Naive B cell (primary cell): ENCODE data around the gene ZNF383. TPM values are rescaled to one million over a fixed set of nuclear protein-coding genes. Genes with fewer than 3 reads are reported as not detected.
A peak's percentile ranks its signal among the peaks of the same experiment; 100 is the strongest.
"Not testable (repeated sequence)": the region's sequence is repeated elsewhere in the genome, so short reads cannot be mapped to it uniquely, and the experiment has no call there.

Experiments
- ATAC-seq, 2 donors: fragments of 150-1000 bp; cut with Tn5 transposase; 2 replicates each; pipeline ENCODE4 v1.10.0; 2021; ENCODE audit warnings: low read depth in 2 of 2, mild to moderate bottlenecking in 2 of 2, moderate library complexity in 2 of 2
- DNase-seq: peaks from one replicate; pipeline ENCODE4 v3.0.0; 2022
- H3K27ac Mint-ChIP-seq, 6 donors: one replicate each; pipeline ENCODE4 v1.8.0; 2020 to 2022; ENCODE audit warnings: mild to moderate bottlenecking in 6 of 6, mixed read lengths in 6 of 6, moderate library complexity in 5 of 6, inconsistent platforms in 2 of 6
- H3K27me3 Mint-ChIP-seq, 3 donors: one replicate each; pipeline ENCODE4 v1.8.0; 2021 to 2022; ENCODE audit warnings: mixed read lengths in 3 of 3, mild to moderate bottlenecking in 1 of 3
- H3K36me3 Mint-ChIP-seq, 2 donors: one replicate each; pipeline ENCODE4 v1.8.0; 2020 to 2022; ENCODE audit warnings: mixed read lengths in 2 of 2, inconsistent platforms in 1 of 2, mild to moderate bottlenecking in 1 of 2
- H3K4me1 Mint-ChIP-seq, 3 donors: one replicate each; pipeline ENCODE4 v1.8.0; 2020 to 2022; ENCODE audit warnings: mixed read lengths in 3 of 3, inconsistent platforms in 1 of 3, mild to moderate bottlenecking in 1 of 3, moderate library complexity in 1 of 3
- H3K4me3 Mint-ChIP-seq, 8 donors: one replicate each; pipeline ENCODE4 v1.8.0; 2020 to 2022; ENCODE audit warnings: mild to moderate bottlenecking in 8 of 8, mixed read lengths in 8 of 8, moderate library complexity in 8 of 8, inconsistent platforms in 2 of 8
- H3K9me3 Mint-ChIP-seq, 7 donors: one replicate each; pipeline ENCODE4 v1.8.0; 2020 to 2022; ENCODE audit warnings: mixed read lengths in 7 of 7, mild to moderate bottlenecking in 5 of 7, inconsistent platforms in 2 of 7, moderate library complexity in 1 of 7
- polyA plus RNA-seq, 6 donors: library from polyadenylated mRNA; unstranded; fragments of 300-500 nt; fragmentation: Illumina TruSeq; gene quantifications; one replicate each; pipeline ENCODE4 v1.2.3, GENCODE V29; 2021; ENCODE audit warnings: low read depth in 6 of 6

ZNF383 gene
- polyA plus RNA-seq, result 10 to 100 TPM in 5 of 6 donors, 1 to 10 TPM in 1; 8.6 to 18.5 (median 13.9) TPM

DNA sequence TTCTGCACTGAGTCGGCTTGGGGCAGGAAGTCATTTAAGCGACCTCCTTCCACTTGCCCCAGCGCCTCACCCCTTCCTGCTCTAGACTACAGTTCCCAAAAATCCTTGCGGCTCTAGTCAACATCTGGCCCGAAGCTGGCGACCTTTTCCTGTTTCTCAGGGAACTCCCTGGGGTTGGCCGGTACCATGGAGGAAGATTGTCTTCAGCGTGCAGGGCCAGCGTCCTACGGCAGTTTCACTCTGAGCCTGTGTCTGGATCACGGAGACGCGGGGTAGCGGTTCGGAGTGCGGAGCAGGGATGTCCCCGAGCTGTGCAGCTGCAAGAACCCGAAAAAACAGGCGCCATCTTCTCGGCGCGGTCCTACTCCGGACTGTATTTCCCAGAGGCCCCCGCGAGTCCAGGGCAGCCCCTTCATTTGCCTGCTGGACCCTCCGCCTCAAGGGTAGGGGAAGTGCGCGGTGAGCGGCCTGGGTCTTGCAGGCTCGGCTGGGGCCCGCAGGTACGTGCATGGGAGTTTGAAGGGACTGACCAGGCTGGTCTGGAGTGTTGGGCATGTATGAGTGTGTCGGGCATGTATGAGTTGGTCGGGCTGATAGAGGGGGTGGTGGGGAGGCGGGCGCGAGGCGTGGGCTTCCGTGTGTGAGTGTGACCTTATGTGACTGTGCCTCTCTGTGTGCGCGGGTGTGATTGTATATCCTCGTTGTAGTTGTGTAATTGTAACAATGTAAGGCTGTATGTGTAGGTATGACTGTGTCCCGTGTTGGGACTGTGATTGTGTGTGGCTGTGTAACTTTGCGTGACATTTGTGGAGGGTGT, at the start of gene ZNF383:
TSS of gene ZNF383 (plus strand) at position 440 of the 817 bp plus-strand sequence. CDS start 12,240 bp downstream, outside the sequence.
- peak within 1 kb of the TSS; percentile 96 to 99 (median 98) for H3K27ac Mint-ChIP-seq
- H3K36me3 Mint-ChIP-seq, result peaks cover 9 to 13% of the 10 kb centered on the region in 2 donors
- no peaks in the 10 kb centered on the region for H3K27me3 Mint-ChIP-seq
- H3K4me1 Mint-ChIP-seq, result peaks cover 24 to 44% (median 43%) of the 10 kb centered on the region in 3 donors
- ATAC-seq, result peak; percentile 89
- peaks cover 0 to 4% (median 0%) of the 10 kb centered on the region in 7 donors for H3K9me3 Mint-ChIP-seq
- DNase-seq, result peak; percentile 90
- peak within 1 kb of the TSS; percentile 95 to 100 (median 98) for H3K4me3 Mint-ChIP-seq

DNA sequence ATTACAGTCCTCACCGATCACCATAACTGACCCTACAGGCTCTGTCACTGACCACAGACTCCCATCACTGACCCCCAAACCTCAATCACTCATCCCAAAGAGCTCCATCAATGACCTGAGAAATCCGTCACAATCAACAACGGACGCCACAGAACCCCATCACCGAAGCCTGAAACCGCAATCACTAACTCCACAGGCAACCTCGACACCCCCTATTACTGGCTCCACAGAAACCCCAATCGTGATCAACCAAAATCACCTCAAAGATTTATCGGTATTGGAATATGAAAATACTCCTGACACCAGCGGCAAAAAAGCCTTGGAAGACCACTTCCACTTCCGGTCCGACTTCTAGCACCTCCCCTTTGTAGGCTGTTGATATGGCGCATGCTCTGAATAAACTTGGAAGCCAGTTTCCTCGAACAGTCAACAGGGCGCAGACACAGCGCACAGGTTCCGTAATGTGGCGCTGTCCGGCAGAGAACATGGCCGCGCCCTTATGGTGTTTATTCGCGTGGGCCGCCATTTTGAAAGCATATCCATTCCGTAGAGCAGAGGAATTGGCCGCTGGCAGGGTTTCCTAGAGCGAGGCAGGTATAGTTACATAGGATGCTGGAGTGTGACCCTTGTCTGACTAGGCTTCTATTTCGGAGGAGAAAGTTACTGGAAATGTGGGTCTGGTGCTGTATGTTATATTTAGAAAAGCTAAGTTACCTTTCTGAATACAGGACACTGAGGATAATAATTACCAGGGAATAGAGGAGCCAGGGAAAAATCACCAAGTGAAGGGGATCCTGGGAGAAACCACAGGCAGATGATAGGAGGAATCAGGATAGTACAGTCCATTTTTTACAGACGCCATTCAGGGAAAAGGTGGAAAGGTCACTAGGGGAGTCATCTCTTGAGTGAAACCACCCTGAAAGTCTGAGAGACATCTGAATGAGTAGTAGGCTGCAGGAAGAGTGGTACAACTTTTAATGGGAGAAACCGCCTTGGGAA, 45.3 kb upstream of the ZNF383 start, which contains the start of gene ZNF585A:
TSS of gene ZNF585A (minus strand) at position 328 of the 999 bp plus-strand sequence. CDS start 2,785 bp downstream, outside the sequence.
- Mint-ChIP-seq H3K4me3 (peak within 1 kb of the TSS in 6 of 8 donors; percentile 8 to 73 (median 50)), H3K36me3 (peaks cover 23 to 27% of the 10 kb centered on the region in 2 donors), H3K27me3 (no peaks in the 10 kb centered on the region), H3K9me3 (peaks cover 2 to 34% (median 17%) of the 10 kb centered on the region in 7 donors), H3K4me1 (peaks cover 0 to 24% (median 5%) of the 10 kb centered on the region in 3 donors), H3K27ac (peak within 1 kb of the TSS in 2 of 6 donors; percentile 11 to 64)
- DNase-seq, result peak; percentile 88
- ATAC-seq, result peak; percentile 99 to 100

DNA sequence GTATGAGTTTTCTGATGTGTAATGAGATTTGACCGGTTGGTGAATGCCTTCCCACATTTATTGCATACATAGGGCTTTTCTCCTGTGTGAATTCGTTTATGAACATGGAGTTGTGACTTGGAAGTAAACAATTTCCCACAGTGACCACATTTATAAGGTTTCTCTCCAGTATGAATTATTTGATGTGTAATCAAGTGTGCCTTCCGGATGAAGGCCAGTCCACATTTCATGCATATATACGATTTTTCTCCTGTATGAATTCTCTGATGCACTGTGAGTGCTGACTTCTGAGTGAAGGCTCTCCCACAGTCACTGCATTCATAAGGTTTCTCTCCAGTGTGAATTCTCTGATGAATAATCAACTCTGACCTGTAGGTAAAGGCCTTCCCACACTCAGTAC, 31.9 kb upstream of the ZNF383 start:
- Mint-ChIP-seq H3K27ac (peak overlapping the region in 1 of 6 donors; percentile 22), H3K36me3 (peaks cover 52 to 75% of the 10 kb centered on the region in 2 donors), H3K9me3 (peaks cover 24 to 85% (median 73%) of the 10 kb centered on the region in 7 donors)
- H3K4me3 Mint-ChIP-seq, ATAC-seq, H3K27me3 Mint-ChIP-seq, DNase-seq, H3K4me1 Mint-ChIP-seq: not testable (repeated sequence)

DNA sequence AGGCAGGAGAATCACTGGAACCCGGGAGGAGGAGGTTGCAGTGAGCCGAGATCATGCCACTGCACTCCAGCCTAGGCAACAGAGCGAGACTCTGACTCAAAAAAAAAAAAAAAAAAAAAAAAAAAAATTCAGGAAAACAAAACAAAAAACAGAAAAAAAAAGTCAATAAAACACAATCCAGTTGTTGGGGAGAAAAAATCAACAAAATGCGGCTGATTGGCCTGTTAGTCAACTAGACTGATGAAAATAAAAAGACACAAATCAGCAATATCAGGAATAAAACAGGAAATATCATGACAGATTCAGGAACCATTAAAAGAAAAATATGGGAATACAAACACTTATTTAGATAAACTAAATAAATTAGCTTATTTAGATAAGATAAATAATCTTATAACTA, 22.8 kb upstream of the ZNF383 start:
- not testable (repeated sequence) for H3K27me3 Mint-ChIP-seq, DNase-seq, H3K4me3 Mint-ChIP-seq, H3K4me1 Mint-ChIP-seq, ATAC-seq
- H3K27ac Mint-ChIP-seq, result peak overlapping the region in 1 of 6 donors; percentile 78
- peaks cover 28 to 35% of the 10 kb centered on the region in 2 donors for H3K36me3 Mint-ChIP-seq
- H3K9me3 Mint-ChIP-seq, result peaks cover 7 to 61% (median 33%) of the 10 kb centered on the region in 7 donors

DNA sequence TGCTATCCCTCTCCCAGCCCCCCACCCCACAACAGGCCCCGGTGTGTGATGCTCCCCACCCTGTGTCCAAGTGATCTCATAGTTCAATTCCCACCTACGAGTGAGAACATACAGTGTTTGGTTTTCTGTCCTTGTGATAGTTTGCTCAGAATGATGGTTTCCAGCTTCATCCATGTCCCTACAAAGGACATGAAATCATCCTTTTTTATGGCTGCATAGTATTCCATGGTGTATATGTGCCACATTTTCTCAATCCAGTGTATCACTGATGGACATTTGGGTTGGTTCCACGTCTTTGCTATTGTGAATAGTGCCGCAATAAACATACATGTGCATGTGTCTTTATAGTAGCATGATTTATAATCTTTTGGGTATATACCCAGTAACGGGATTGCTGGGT, 20.9 kb upstream of the ZNF383 start:
- not testable (repeated sequence) for DNase-seq, ATAC-seq, H3K4me1 Mint-ChIP-seq, H3K27ac Mint-ChIP-seq, H3K4me3 Mint-ChIP-seq, H3K27me3 Mint-ChIP-seq
- H3K9me3 Mint-ChIP-seq, result peaks cover 6 to 47% (median 22%) of the 10 kb centered on the region in 7 donors
- peaks cover 24 to 32% of the 10 kb centered on the region in 2 donors for H3K36me3 Mint-ChIP-seq

DNA sequence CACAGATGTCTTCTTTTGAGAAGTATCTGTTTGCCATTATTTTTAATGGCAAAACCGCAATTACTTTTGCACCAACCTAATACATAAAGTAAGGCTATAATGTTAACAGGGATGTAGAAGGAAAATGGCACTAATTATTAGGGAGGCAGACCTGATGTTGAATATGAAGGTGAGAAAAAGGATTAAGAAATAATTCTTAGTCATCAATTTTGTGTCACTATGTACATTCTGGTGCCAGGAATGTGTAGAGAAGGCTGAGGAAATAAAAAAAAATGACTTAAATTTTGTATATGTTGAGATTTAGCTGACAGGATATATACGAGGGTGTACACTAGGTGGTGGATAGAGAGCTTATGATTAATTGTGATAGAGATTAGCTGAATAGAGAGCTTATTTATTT, 20.2 kb upstream of the ZNF383 start:
- Mint-ChIP-seq H3K27ac (peak overlapping the region in 1 of 6 donors; percentile 25), H3K36me3 (peaks cover 21 to 30% of the 10 kb centered on the region in 2 donors), H3K27me3 (no peaks in the 10 kb centered on the region), H3K4me3 (no peak overlapping the region), H3K9me3 (peaks cover 4 to 45% (median 20%) of the 10 kb centered on the region in 7 donors), H3K4me1 (no peaks in the 10 kb centered on the region)
- DNase-seq (no peak), ATAC-seq (no peak)

DNA sequence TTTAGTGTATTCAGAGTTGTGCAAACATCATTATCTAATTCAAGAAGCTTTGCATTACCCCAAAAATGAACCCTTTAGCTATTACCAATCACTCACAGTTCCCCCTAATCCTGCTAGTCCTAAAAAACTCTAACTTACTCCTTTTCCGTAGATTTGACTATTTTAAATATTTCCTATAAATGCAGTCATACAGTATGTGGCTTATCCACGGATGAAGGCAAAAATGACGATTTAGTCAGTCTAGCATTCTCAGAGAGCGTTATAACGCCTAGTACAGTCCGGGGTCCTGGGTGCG, 587 bp upstream of the ZNF383 start:
- H3K27ac Mint-ChIP-seq, result peak overlapping the region; percentile 96 to 99 (median 98)

DNA sequence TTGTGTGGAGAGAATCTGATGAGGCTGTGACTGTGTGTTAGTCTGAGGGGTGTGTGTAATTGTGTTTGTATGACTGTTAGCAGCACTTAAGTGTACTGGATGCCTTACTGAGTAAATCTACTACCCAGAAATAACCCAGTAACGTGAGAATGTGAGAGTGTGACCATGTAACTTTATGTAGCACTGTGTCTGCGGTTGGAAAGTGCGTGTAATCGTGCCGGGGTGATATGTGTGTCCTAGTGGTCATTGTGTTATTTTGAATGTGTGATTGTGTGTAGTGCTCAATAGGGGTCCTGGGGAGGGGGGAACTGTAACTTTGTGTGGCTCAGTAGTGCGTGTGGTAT, 550 bp downstream of the ZNF383 start:
- DNase-seq, result no peak
- peaks cover 24 to 45% (median 44%) of the 10 kb centered on the region in 3 donors for H3K4me1 Mint-ChIP-seq
- H3K27me3 Mint-ChIP-seq, result no peaks in the 10 kb centered on the region
- peaks cover 0 to 6% (median 0%) of the 10 kb centered on the region in 7 donors for H3K9me3 Mint-ChIP-seq
- H3K4me3 Mint-ChIP-seq, result peak overlapping the region; percentile 95 to 100 (median 98)
- peak overlapping the region; percentile 96 to 99 (median 98) for H3K27ac Mint-ChIP-seq
- peaks cover 9 to 15% of the 10 kb centered on the region in 2 donors for H3K36me3 Mint-ChIP-seq
- ATAC-seq, result no peak

More for the DNA sequence above, 587 bp upstream of the ZNF383 start:
- Mint-ChIP-seq H3K9me3 (peaks cover 0 to 3% (median 0%) of the 10 kb centered on the region in 7 donors), H3K4me3 (peak overlapping the region; percentile 95 to 100 (median 98)), H3K27me3 (no peaks in the 10 kb centered on the region), H3K4me1 (peaks cover 24 to 44% (median 37%) of the 10 kb centered on the region in 3 donors), H3K36me3 (peaks cover 8 to 9% of the 10 kb centered on the region in 2 donors)
- ATAC-seq (no peak), DNase-seq (no peak)

DNA sequence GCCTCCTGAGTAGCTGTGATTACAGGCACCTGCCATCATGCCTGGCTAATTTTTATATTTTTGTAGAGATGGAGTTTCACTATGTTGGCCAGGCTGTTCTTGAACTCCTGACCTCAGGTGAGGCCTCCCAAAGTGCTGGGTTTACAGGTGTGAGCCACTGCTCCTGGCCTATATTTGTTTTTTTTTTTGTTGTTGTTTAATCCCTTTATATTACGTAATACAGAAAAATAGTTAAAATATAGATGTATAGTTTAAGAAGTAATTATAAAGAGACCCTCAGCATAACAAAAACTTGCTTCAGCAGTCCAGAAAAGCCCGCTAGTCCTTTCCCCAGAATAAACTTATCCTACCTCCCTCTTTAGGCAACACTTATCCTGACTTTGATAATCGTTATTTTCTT, 2.4 kb downstream of the ZNF383 start:
- Mint-ChIP-seq H3K27me3 (no peaks in the 10 kb centered on the region), H3K4me1 (peaks cover 24 to 45% (median 44%) of the 10 kb centered on the region in 3 donors), H3K27ac (peak overlapping the region in 2 of 6 donors; percentile 86 to 96), H3K4me3 (peak overlapping the region in 5 of 8 donors; percentile 26 to 98 (median 33)), H3K36me3 (peaks cover 12 to 18% of the 10 kb centered on the region in 2 donors), H3K9me3 (peaks cover 0 to 10% (median 0%) of the 10 kb centered on the region in 7 donors)
- no peak for DNase-seq
- no peak for ATAC-seq

DNA sequence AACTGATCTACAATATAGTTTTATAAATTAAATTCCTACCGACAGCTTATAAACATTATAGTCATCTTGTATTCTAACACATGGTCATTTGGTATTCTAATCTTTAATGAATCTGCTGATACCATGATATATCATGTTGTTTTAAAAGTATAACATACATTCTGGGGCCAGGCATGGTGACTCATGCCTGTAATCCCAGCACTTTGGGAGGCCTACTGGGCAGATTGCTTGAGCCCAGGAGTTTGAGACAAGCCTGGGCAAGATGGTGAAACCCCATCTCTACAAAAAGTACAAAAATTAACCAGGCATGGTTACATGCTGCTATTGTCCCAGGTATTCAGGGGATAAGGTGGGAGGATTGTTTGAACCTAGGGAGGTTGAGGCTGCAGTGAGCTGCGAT, 3.1 kb downstream of the ZNF383 start:
- Mint-ChIP-seq H3K4me3 (peak overlapping the region in 2 of 8 donors; percentile 52 to 64), H3K9me3 (peaks cover 0 to 14% (median 0%) of the 10 kb centered on the region in 7 donors), H3K27ac (no peak overlapping the region), H3K4me1 (peaks cover 25 to 45% (median 44%) of the 10 kb centered on the region in 3 donors), H3K27me3 (no peaks in the 10 kb centered on the region), H3K36me3 (peaks cover 19 to 23% of the 10 kb centered on the region in 2 donors)
- no peak for DNase-seq
- no peak for ATAC-seq

DNA sequence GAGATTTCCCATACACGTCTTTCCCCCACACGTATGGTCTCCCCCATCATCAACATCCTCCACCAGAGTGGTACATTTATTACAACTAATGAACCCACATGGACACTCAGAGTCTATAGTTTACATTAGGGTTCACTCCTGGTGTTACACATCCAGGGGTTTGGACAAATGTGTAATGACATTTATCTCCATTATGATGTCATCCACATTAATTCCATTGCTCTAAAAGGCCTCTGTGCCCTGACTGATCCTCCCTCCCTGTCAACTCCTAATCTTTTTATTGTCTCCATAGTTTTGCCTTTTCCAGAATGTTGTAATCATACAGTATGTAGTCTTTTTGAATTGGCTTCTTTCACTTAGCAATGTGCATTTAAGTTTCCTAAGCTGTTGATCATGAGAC, 8.2 kb downstream of the ZNF383 start:
- no peak for DNase-seq
- Mint-ChIP-seq H3K9me3 (peaks cover 4 to 36% (median 10%) of the 10 kb centered on the region in 7 donors), H3K4me1 (peaks cover 7 to 24% (median 9%) of the 10 kb centered on the region in 3 donors), H3K27ac (peak overlapping the region in 1 of 6 donors; percentile 50), H3K4me3 (peak overlapping the region in 2 of 8 donors; percentile 49 to 53), H3K36me3 (peaks cover 36 to 39% of the 10 kb centered on the region in 2 donors), H3K27me3 (no peaks in the 10 kb centered on the region)
- ATAC-seq, result no peak

DNA sequence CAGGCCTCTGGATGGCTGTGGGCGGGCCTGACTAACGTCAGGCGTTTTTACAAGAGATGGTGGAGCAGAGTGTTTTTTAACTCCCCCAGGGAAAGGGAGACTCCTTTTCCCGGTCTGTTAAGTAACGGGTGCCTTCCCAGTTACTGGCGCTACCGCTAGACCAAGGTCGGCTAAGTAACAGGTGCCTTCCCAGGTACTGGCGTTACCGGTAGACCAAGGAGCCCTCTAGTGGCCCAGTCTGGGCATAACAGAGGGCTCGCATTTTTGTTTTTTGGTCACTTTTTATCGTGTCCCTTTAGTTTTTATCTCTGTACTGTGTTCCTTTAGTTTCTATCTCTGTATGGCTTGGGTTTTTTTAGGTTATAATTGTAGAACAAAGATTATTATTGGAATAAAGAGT, 10.0 kb downstream of the ZNF383 start:
- H3K36me3 Mint-ChIP-seq, result peaks cover 38 to 44% of the 10 kb centered on the region in 2 donors

More for the DNA sequence above, 10.0 kb downstream of the ZNF383 start:
- Mint-ChIP-seq H3K4me3 (no peak overlapping the region), H3K4me1 (peaks cover 4 to 17% (median 9%) of the 10 kb centered on the region in 3 donors), H3K9me3 (peaks cover 4 to 44% (median 10%) of the 10 kb centered on the region in 7 donors), H3K27ac (peak overlapping the region in 1 of 6 donors; percentile 28), H3K27me3 (no peaks in the 10 kb centered on the region)
- ATAC-seq, result peak in 1 of 2 donors; percentile 35
- no peak for DNase-seq
